Caco-2 (cell line): Measurements from ENCODE around the gene TIMMDC1. TPM values are rescaled to one million over a fixed set of nuclear protein-coding genes. Genes with fewer than 3 reads are reported as not detected.
A peak's percentile ranks its signal among the peaks of the same experiment; 100 is the strongest.
"Not testable (repeated sequence)": the region's sequence is repeated elsewhere in the genome, so short reads cannot be mapped to it uniquely, and the experiment has no call there.

ENCODE experiments used
- BruUV-seq: library from RNA; stranded (reverse); fragments of 400-500 nt; replicated peaks from 2 replicates; lab custom pipeline; 2021; lab: Mats Ljungman, UMichigan
- CTCF ChIA-PET: fragments of 300-600 bp; sonication (Branson Sonifier 250); formaldehyde crosslinking; loops from one replicate; lab custom pipeline; 2022; ENCODE audit warnings: antibody characterized with exemption; lab: Charles Lee
- POLR2A ChIA-PET: fragments of 300-600 bp; sonication (Branson Sonifier 250); formaldehyde crosslinking; loops from one replicate; lab custom pipeline; 2022; ENCODE audit warnings: antibody characterized with exemption; lab: Charles Lee
- DNase-seq, 2 experiments: peaks; one replicate each; pipeline versions ENCODE4 v3.0.0 to v3.0.0-alpha.2; 2020 to 2022
- H3K27me3 ChIP-seq: replicated peaks from 2 replicates; pipeline ENCODE4 v1.6.0; 2011; ENCODE audit warnings: low read length; ENCODE audit not compliant: control insufficient read depth, insufficient read depth
- H3K36me3 ChIP-seq: 2 replicates; pipeline ENCODE4 v1.5.1; 2011; ENCODE audit warnings: low read length; ENCODE audit not compliant: control insufficient read depth, insufficient read depth
- H3K4me1 ChIP-seq: fragments of 250-450 bp; sonication (Bioruptor Pico); 2 replicates; pipeline ENCODE4 v1.5.1; 2020; ENCODE audit warnings: mild to moderate bottlenecking
- H3K4me3 ChIP-seq: 2 replicates; pipeline ENCODE4 v1.5.1; 2011; ENCODE audit warnings: low read depth, mild to moderate bottlenecking, control low read depth, low read length
- H3K9me3 ChIP-seq: fragments of 250-450 bp; sonication (Bioruptor Pico); 2 replicates; pipeline ENCODE4 v1.5.1; 2020; ENCODE audit warnings: mild to moderate bottlenecking, moderate library complexity
- H3K27ac Mint-ChIP-seq: one replicate; pipeline ENCODE4 v1.8.0; 2022; ENCODE audit warnings: mixed read lengths; ENCODE audit not compliant: unreplicated experiment
- H3K27me3 Mint-ChIP-seq: one replicate; pipeline ENCODE4 v1.8.0; 2022; ENCODE audit warnings: mixed read lengths; ENCODE audit not compliant: insufficient read depth, unreplicated experiment
- H3K36me3 Mint-ChIP-seq: one replicate; pipeline ENCODE4 v1.8.0; 2022; ENCODE audit warnings: mild to moderate bottlenecking, mixed read lengths; ENCODE audit not compliant: insufficient read depth, unreplicated experiment
- H3K4me1 Mint-ChIP-seq: one replicate; pipeline ENCODE4 v1.8.0; 2022; ENCODE audit warnings: low read depth, mixed read lengths; ENCODE audit not compliant: unreplicated experiment
- H3K4me3 Mint-ChIP-seq: one replicate; pipeline ENCODE4 v1.8.0; 2022; ENCODE audit warnings: mild to moderate bottlenecking, moderate library complexity, mixed read lengths; ENCODE audit not compliant: unreplicated experiment
- H3K9me3 Mint-ChIP-seq: one replicate; pipeline ENCODE4 v1.8.0; 2022; ENCODE audit warnings: mixed read lengths; ENCODE audit not compliant: unreplicated experiment
- intact Hi-C: fragments of 100-400 bp; cut with micrococcal nuclease; formaldehyde crosslinking; loops from one replicate; pipeline ENCODE4 v1.10.0; 2022; ENCODE audit not compliant: unreplicated experiment
- total RNA-seq: library from RNA; stranded (reverse); gene quantifications from 2 replicates; pipeline ENCODE4 v1.2.3, GENCODE V29; 2022
- TF ChIP-seq, protein P1 (sequence below), 2 experiments: fragments of 200-600 bp in 1 of 2; IDR thresholded peaks; 1 replicate in 1 of 2; 2 replicates in 1 of 2; pipeline versions ENCODE4 v1.5.1 to v1.8.0; 2011 to 2022; ENCODE audit warnings: antibody characterized with exemption in 1 of 2, control low read depth in 1 of 2, inconsistent platforms in 1 of 2, low read depth in 1 of 2, low read length in 1 of 2, mild to moderate bottlenecking in 1 of 2, moderate library complexity in 1 of 2; ENCODE audit not compliant: insufficient read depth in 1 of 2, severe bottlenecking in 1 of 2, unreplicated experiment in 1 of 2

The TIMMDC1 gene
- total RNA-seq, 1 experiment from 2014 or later: 66.7 TPM

- H3K4me3 Mint-ChIP-seq: no peak within 1 kb of the TSS
- CTCF ChIA-PET: interaction anchor here (1.1 kb wide), 1 partner anchor 124 kb away, joined by 11 read pairs; no protein-coding TSS in a partner anchor
- peaks cover 18% of the 10 kb centered on the region for H3K27me3 Mint-ChIP-seq
- H3K4me1 Mint-ChIP-seq: peaks cover 7% of the 10 kb centered on the region
- H3K4me3 ChIP-seq: no peak within 1 kb of the TSS
- TF ChIP-seq, protein P1, sequence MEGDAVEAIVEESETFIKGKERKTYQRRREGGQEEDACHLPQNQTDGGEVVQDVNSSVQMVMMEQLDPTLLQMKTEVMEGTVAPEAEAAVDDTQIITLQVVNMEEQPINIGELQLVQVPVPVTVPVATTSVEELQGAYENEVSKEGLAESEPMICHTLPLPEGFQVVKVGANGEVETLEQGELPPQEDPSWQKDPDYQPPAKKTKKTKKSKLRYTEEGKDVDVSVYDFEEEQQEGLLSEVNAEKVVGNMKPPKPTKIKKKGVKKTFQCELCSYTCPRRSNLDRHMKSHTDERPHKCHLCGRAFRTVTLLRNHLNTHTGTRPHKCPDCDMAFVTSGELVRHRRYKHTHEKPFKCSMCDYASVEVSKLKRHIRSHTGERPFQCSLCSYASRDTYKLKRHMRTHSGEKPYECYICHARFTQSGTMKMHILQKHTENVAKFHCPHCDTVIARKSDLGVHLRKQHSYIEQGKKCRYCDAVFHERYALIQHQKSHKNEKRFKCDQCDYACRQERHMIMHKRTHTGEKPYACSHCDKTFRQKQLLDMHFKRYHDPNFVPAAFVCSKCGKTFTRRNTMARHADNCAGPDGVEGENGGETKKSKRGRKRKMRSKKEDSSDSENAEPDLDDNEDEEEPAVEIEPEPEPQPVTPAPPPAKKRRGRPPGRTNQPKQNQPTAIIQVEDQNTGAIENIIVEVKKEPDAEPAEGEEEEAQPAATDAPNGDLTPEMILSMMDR (IDR thresholded peaks at IDR 0.05; ENCODE audit: insufficient read depth in 1 of 2, low read depth in 1 of 2, low read length in 1 of 2, severe bottlenecking in 1 of 2, unreplicated experiment in 1 of 2): peak in 1 of 2 experiments; percentile 56
- DNase-seq: peak; percentile 57 to 59
- no peaks in the 10 kb centered on the region for H3K36me3 ChIP-seq
- POLR2A ChIA-PET: no interaction called here
- no peaks in the 10 kb centered on the region for H3K9me3 ChIP-seq
- no peaks in the 10 kb centered on the region; the same call in 1 of the 2 replicates for H3K27me3 ChIP-seq
- BruUV-seq: no TSS peak
- no peaks in the 10 kb centered on the region for H3K4me1 ChIP-seq
- no peaks in the 10 kb centered on the region for H3K9me3 Mint-ChIP-seq
- no peaks in the 10 kb centered on the region for H3K36me3 Mint-ChIP-seq
- no peak within 1 kb of the TSS for H3K27ac Mint-ChIP-seq
- intact Hi-C loops: loop anchor here (1.0 kb wide), 1 partner anchor 284 kb away; no protein-coding TSS in a partner anchor
Observed at GRCh38 chr3:119559441-119559963, 61.2 kb downstream of the TIMMDC1 start, which contains the start of gene CD80. Gene CD80, minus strand, starts transcription at chr3:119559614. Its CDS starts 1,886 bp downstream, at chr3:119557728.

- no peaks in the 10 kb centered on the region; the same call in 1 of the 2 replicates for H3K27me3 ChIP-seq
- Mint-ChIP-seq H3K4me3 (no peak overlapping the region), H3K27ac (no peak overlapping the region), H3K36me3 (no peaks in the 10 kb centered on the region), H3K9me3 (no peaks in the 10 kb centered on the region), H3K4me1 (peaks cover 7% of the 10 kb centered on the region), H3K27me3 (peaks cover 18% of the 10 kb centered on the region)
- no peaks in the 10 kb centered on the region for H3K36me3 ChIP-seq
- BruUV-seq: no TSS peak
- ChIA-PET POLR2A (no interaction called here), CTCF (interaction anchor here (1.1 kb wide), 1 partner anchor 123 kb away, joined by 11 read pairs; no protein-coding TSS in a partner anchor)
- H3K4me1 ChIP-seq: no peaks in the 10 kb centered on the region
- no peak overlapping the region for H3K4me3 ChIP-seq
- H3K9me3 ChIP-seq: no peaks in the 10 kb centered on the region
- TF ChIP-seq, protein P1 (IDR thresholded peaks at IDR 0.05; ENCODE audit: insufficient read depth in 1 of 2, low read depth in 1 of 2, low read length in 1 of 2, severe bottlenecking in 1 of 2, unreplicated experiment in 1 of 2): no peak
- DNase-seq: no peak
- intact Hi-C loops: no loop called here
Observed at GRCh38 chr3:119560160-119560559, 61.8 kb downstream of the TIMMDC1 start.

GRCh38 chr3:119562307-119562961 is 64.1 kb downstream of the TIMMDC1 start:
- H3K27ac Mint-ChIP-seq: no peak overlapping the region
- no peak overlapping the region for H3K4me3 ChIP-seq
- no peaks in the 10 kb centered on the region for H3K36me3 ChIP-seq
- no peaks in the 10 kb centered on the region for H3K4me1 ChIP-seq
- TF ChIP-seq, protein P1 (IDR thresholded peaks at IDR 0.05; ENCODE audit: insufficient read depth in 1 of 2, low read depth in 1 of 2, low read length in 1 of 2, severe bottlenecking in 1 of 2, unreplicated experiment in 1 of 2): no peak
- peaks cover 7% of the 10 kb centered on the region for H3K4me1 Mint-ChIP-seq
- DNase-seq: no peak
- H3K27me3 Mint-ChIP-seq: peaks cover 12% of the 10 kb centered on the region
- no peaks in the 10 kb centered on the region for H3K9me3 Mint-ChIP-seq
- H3K9me3 ChIP-seq: no peaks in the 10 kb centered on the region
- H3K27me3 ChIP-seq: no peaks in the 10 kb centered on the region; the same call in 1 of the 2 replicates
- intact Hi-C loops: no loop called here
- ChIA-PET CTCF (no interaction called here), POLR2A (no interaction called here)
- no peaks in the 10 kb centered on the region for H3K36me3 Mint-ChIP-seq
- no peak overlapping the region for H3K4me3 Mint-ChIP-seq
- BruUV-seq: no TSS peak

DNA sequence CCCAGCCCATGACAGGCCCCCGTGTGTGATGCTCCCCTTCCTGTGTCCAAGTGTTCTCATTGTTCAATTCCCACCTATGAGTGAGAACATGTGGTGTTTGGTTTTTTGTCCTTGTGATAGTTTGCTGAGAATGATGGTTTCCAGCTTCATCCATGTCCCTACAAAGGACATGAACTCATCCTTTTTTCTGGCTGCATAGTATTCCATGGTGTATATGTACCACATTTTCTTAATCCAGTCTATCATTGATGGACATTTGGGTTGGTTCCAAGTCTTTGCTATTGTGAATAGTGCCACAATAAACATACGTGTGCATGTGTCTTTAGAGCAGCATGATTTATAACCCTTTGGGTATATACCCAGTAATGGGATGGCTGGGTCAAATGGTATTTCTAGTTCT is 65.0 kb downstream of the TIMMDC1 start:
- H3K4me1 Mint-ChIP-seq, H3K36me3 ChIP-seq, H3K9me3 Mint-ChIP-seq, H3K27me3 ChIP-seq, H3K27me3 Mint-ChIP-seq, DNase-seq, BruUV-seq, H3K27ac Mint-ChIP-seq, H3K9me3 ChIP-seq, CTCF ChIA-PET, H3K4me3 Mint-ChIP-seq, H3K4me3 ChIP-seq, H3K4me1 ChIP-seq, intact Hi-C loops, H3K36me3 Mint-ChIP-seq, POLR2A ChIA-PET: not testable (repeated sequence)
